Measurements from ENCODE around the gene PKNOX2. TPM values are rescaled to one million over a fixed set of nuclear protein-coding genes. Genes with fewer than 3 reads are reported as not detected.

PKNOX2 gene
- total RNA-seq, 2 experiments from 2014 or later: not detected

DNA sequence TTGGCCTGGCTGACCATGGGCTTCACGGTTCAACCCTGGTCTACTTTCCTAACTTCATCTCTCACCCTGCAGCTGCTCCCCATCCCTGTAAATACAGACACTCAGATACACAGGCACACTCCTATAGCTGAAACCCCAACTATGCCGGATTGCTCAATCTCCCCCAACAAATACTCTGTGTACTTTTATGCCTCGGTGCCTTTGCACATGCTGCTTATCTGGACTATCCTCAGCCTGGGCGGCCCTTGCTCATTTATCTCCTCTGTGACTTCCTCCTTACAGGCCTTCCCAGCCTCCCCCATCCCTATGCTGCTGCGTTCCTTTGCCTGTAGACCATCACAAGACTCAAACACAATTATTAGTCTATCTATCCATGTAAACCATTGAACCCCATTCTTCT is 76.6 kb downstream of the PKNOX2 start:
- no peak for DNase-seq (ENCODE audit: low spot score)
- no peak overlapping the region for H3K27ac ChIP-seq (ENCODE audit: low read depth, low read length, poor library complexity, severe bottlenecking)
- H3K79me2 ChIP-seq (ENCODE audit: insufficient read depth, low read depth, low read length): no peaks in the 10 kb centered on the region
- H3K9me3 ChIP-seq (ENCODE audit: low read length): no peaks in the 10 kb centered on the region
- H3K9me2 ChIP-seq (ENCODE audit: insufficient read depth, low read length): no peaks in the 10 kb centered on the region
- no peaks in the 10 kb centered on the region for H3K36me3 ChIP-seq (ENCODE audit: insufficient read depth, low read length)
- intact Hi-C loops (cut with micrococcal nuclease; ENCODE audit: unreplicated experiment): no loop called here
- no peaks in the 10 kb centered on the region for H3K4me1 ChIP-seq (ENCODE audit: insufficient read depth, low read length, poor library complexity, severe bottlenecking)
- POLR2A ChIA-PET: no interaction called here
- no peak overlapping the region for H3K4me3 ChIP-seq (ENCODE audit: low read depth, low read length, poor library complexity, severe bottlenecking)
- H2AFZ ChIP-seq (ENCODE audit: low read length): no peak overlapping the region
- no peak for TF ChIP-seq EZH2phosphoT487 (IDR thresholded peaks at IDR 0.05; ENCODE audit: borderline replicate concordance, low read depth, low read length)
- TF ChIP-seq, protein P1, sequence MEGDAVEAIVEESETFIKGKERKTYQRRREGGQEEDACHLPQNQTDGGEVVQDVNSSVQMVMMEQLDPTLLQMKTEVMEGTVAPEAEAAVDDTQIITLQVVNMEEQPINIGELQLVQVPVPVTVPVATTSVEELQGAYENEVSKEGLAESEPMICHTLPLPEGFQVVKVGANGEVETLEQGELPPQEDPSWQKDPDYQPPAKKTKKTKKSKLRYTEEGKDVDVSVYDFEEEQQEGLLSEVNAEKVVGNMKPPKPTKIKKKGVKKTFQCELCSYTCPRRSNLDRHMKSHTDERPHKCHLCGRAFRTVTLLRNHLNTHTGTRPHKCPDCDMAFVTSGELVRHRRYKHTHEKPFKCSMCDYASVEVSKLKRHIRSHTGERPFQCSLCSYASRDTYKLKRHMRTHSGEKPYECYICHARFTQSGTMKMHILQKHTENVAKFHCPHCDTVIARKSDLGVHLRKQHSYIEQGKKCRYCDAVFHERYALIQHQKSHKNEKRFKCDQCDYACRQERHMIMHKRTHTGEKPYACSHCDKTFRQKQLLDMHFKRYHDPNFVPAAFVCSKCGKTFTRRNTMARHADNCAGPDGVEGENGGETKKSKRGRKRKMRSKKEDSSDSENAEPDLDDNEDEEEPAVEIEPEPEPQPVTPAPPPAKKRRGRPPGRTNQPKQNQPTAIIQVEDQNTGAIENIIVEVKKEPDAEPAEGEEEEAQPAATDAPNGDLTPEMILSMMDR (conservative IDR thresholded peaks at IDR 0.05; ENCODE audit: low read length): no peak
- H4K20me1 ChIP-seq (ENCODE audit: insufficient read depth, low read length): no peaks in the 10 kb centered on the region
- BruUV-seq (replicated peaks): no TSS peak
- CTCF ChIA-PET (ENCODE audit: unreplicated experiment): no interaction called here
- H3K4me2 ChIP-seq (ENCODE audit: low read length): no peak overlapping the region

DNA sequence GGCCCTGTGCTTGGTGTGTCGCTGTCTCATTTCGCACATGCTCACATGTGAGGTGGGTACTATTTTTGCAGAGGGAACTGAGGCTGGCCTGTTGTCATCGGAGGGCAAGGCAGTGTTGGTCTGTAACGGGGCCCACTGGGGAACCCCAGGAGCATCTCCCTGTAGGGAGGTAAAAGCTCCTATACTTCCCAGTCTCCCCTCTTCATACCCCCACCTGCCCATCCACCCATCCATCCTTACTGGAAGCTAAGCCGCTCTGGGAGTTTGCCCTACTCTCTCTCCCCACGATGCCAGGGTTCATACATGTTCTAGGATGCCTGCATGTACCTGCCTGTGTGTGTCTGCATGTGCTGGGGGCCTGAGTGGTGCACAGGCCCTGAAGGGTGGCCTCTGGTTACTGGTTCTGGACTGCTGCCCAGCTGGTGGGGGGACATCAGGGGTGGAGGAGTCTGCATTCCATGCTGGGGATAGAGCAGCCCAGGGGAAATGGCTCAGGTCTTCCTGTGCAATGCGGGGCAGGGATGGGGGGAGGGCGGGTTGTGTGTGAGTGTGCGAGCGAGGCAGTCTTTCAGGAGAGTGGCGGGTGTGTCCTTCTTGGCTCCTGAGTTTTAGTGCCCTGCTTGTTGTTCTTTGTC is 77.7 kb downstream of the PKNOX2 start:
- no peak overlapping the region for H2AFZ ChIP-seq (ENCODE audit: low read length)
- TF ChIP-seq, protein P1 (conservative IDR thresholded peaks at IDR 0.05; ENCODE audit: low read length): no peak
- TF ChIP-seq EZH2phosphoT487 (IDR thresholded peaks at IDR 0.05; ENCODE audit: borderline replicate concordance, low read depth, low read length): no peak
- H3K27ac ChIP-seq (ENCODE audit: low read depth, low read length, poor library complexity, severe bottlenecking): no peak overlapping the region
- H3K9me2 ChIP-seq (ENCODE audit: insufficient read depth, low read length): no peaks in the 10 kb centered on the region
- POLR2A ChIA-PET: no interaction called here
- H3K4me1 ChIP-seq (ENCODE audit: insufficient read depth, low read length, poor library complexity, severe bottlenecking): no peaks in the 10 kb centered on the region
- CTCF ChIA-PET (ENCODE audit: unreplicated experiment): no interaction called here
- H3K9me3 ChIP-seq (ENCODE audit: low read length): no peaks in the 10 kb centered on the region
- no TSS peak for BruUV-seq (replicated peaks)
- no peak overlapping the region for H3K4me2 ChIP-seq (ENCODE audit: low read length)
- H4K20me1 ChIP-seq (ENCODE audit: insufficient read depth, low read length): no peaks in the 10 kb centered on the region
- DNase-seq (ENCODE audit: low spot score): no peak
- no peak overlapping the region for H3K4me3 ChIP-seq (ENCODE audit: low read depth, low read length, poor library complexity, severe bottlenecking)
- H3K79me2 ChIP-seq (ENCODE audit: insufficient read depth, low read depth, low read length): no peaks in the 10 kb centered on the region
- H3K36me3 ChIP-seq (ENCODE audit: insufficient read depth, low read length): no peaks in the 10 kb centered on the region
- intact Hi-C loops (cut with micrococcal nuclease; ENCODE audit: unreplicated experiment): no loop called here

DNA sequence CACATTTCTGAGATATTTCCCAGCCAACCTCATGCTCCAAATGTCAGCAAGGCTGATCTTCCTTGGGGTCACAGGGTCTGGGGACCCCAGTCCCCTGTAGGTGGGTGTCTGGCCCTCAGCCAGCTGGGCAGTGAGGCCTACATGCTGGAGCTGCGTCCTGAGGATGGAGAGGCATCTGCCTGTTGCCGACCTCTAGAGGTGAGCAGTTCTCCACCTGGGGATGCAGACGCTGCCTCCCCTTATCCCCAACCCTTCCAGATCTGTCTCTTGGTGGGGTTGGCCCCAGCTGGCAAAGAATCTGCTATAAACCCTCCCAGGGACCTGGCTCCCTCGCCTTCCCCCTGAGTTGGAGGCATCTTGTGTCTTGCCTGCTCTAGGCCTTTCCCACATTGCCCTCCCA is 79.6 kb downstream of the PKNOX2 start:
- CTCF ChIA-PET (ENCODE audit: unreplicated experiment): no interaction called here
- intact Hi-C loops (cut with micrococcal nuclease; ENCODE audit: unreplicated experiment): no loop called here
- Histone ChIP-seq H3K27ac (ENCODE audit: low read depth, low read length, poor library complexity, severe bottlenecking) (no peak overlapping the region), H3K4me1 (ENCODE audit: insufficient read depth, low read length, poor library complexity, severe bottlenecking) (no peaks in the 10 kb centered on the region), H3K9me3 (ENCODE audit: low read length) (no peaks in the 10 kb centered on the region), H3K9me2 (ENCODE audit: insufficient read depth, low read length) (no peaks in the 10 kb centered on the region), H2AFZ (ENCODE audit: low read length) (no peak overlapping the region), H3K4me2 (ENCODE audit: low read length) (no peak overlapping the region), H3K4me3 (ENCODE audit: low read depth, low read length, poor library complexity, severe bottlenecking) (no peak overlapping the region), H4K20me1 (ENCODE audit: insufficient read depth, low read length) (no peaks in the 10 kb centered on the region), H3K36me3 (ENCODE audit: insufficient read depth, low read length) (no peaks in the 10 kb centered on the region), H3K79me2 (ENCODE audit: insufficient read depth, low read depth, low read length) (no peaks in the 10 kb centered on the region)
- POLR2A ChIA-PET: no interaction called here
- no peak for TF ChIP-seq EZH2phosphoT487 (IDR thresholded peaks at IDR 0.05; ENCODE audit: borderline replicate concordance, low read depth, low read length)
- TF ChIP-seq, protein P1 (conservative IDR thresholded peaks at IDR 0.05; ENCODE audit: low read length): no peak
- no peak for DNase-seq (ENCODE audit: low spot score)
- BruUV-seq (replicated peaks): no TSS peak

Data from OCI-LY7 (cell line).